Stimulated activated CD4-positive, alpha-beta T cell treated with anti-CD3 and anti-CD28 coated beads, TNF-alpha, amount 100 ng/mL, for 4 hours (primary cell): ENCODE data around the gene SGPP1.
"Not testable (repeated sequence)": the region's sequence is repeated elsewhere in the genome, so short reads cannot be mapped to it uniquely, and the experiment has no call there.

Experiments
- DNase-seq, 3 experiments: peaks; one replicate each; pipeline ENCODE4 v3.0.0-alpha.2; 2020; ENCODE audit warnings: low read depth in 3 of 3

SGPP1 gene

DNA sequence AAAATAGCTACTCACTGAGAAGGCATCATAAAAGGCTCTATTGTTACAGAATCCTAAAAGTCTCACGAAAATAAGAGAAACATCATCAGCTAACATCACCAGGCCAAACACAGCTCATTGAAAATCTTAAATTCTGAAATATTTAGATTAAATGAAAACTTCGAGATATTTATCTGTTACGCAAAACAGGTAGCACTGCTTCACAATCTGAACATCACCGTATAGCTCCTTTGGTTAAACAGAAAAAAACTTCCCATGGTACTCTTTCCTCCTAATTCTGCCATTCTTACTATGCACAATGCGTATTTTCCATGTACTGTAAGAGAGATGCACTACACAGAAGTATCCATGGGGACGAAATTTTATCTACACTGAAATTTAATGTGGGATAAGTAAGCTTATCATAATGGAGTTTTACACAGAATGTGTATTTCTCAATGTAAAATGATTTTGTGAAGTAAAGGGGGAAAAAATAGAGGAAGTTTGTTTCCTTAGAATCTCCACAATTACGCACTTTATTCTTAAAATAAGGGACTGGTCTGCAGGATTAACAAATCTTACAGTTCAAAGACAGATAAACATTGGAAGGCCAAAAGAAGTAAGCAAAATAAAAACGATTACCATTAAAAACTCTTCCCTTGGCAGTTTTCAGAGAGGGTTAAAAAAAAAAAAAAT, 1.9 kb downstream of the SGPP1 start:
- no peak for DNase-seq

DNA sequence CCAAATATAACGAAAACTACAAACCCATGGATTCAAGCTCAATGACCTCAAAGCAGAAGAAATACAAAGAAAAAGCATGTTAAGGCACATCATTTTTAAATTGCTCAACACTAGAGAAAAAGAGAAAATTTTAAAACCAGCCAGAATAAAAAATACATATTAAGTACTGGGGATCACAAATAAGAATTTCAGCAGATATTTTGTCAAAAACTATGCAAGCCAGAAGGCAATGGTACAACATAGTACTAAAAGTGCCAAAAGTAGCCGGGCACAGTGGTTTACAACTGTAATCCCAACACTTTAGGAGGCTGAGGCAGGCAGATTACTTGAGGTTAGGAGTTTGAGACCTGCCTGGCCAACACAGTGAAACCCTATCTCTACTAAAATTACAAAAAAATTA, 10.2 kb downstream of the SGPP1 start:
- DNase-seq = no peak

- no peak for DNase-seq
Observed at GRCh38 chr14:63715360-63715759, 12.5 kb downstream of the SGPP1 start.

GRCh38 chr14:63713764-63714163, 14.1 kb downstream of the SGPP1 start:
- no peak for DNase-seq

DNA sequence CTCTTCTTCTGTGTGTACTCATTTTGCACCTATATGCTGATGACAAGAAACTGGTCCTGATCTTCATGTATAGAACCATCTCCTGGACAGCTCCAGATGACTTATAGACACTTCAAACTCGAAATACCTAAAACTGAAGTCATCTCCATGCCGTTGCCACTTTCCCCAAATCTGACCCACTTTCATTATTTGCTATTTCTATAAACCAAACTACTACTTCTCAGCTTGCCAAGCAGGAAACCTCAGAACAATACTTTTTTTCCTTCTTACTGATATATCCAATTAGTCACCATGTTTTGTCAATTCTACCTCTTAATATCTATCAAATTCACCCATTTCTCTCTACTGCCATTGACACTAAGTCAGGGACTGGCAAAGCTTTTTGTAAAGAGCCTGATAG, 14.8 kb downstream of the SGPP1 start:
- no peak for DNase-seq

DNA sequence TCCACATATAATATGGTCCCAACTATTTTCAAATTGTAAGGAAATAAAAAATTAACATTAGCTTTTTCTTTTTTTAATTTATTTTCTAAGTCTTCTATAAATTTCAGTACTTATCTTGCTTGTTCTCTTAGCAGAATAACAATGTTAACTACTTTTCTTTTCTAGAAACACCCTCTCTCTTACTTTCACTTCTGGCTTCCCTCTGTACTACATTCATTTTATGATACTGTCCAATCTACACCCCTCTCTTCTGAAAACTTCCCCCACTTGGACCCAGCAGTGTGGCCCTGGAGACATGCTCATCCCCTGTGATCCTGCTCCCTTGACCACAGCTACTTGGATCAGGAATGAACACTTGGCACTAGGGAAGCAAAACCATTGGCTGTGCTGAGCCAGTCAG, 15.7 kb downstream of the SGPP1 start:
- no peak for DNase-seq

DNA sequence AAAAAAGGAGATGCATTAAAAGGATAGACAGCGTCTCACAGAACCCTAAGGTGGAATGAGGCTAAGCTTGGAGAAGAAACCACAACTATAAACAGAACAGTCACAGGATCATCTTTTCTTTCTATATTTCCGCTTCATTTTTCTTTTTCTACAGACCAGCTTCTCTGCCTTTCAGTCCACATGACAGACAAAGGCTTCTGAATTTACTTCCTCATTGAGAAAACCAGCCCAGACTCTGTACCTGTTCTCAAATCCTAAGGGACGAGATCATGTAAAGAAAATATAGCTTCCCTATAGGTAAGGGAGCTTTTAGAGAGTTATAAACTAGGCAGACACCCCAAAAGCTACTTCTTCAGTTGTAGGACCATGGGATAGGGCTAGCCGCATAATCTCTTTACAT, 17.4 kb downstream of the SGPP1 start:
- DNase-seq = no peak

DNA sequence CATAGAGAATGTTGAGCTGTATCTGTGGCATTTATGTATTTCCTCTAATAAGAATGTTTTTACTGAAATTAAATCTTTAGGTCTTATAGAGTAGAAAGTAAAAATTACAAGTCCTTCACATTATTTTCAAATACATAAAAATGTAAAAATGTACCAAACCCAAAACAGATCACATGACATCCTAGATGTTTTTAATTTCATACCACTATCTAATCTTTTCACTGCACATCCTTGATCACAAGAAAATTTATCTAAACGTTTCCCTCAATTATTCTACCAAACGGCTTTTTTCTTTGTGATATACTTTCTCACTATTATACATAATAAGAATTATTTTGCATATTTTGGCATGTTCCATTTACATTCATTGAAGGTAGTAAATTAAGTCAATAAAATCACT, 18.3 kb downstream of the SGPP1 start:
- DNase-seq = no peak

DNA sequence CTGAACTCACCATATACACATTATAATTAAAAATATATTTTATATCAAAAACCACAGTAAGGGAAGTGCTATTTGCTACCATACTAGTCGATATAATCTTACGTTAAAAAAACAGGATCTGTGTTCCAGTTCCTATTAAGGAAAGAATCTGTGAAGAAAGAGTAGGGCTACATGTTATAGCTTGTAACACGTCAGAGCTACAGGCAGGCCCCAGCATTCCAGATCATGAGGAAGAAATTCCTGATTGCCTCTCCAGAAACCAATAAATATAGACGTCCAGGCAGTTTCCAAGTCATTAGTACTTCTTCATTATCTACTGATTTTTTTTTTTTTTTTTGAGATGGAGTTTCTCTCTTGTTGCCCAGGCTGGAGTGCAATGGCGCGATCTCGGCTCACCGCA, 20.6 kb downstream of the SGPP1 start:
- no peak for DNase-seq

GRCh38 chr14:63705561-63706070, 22.2 kb downstream of the SGPP1 start:
- no peak for DNase-seq

DNA sequence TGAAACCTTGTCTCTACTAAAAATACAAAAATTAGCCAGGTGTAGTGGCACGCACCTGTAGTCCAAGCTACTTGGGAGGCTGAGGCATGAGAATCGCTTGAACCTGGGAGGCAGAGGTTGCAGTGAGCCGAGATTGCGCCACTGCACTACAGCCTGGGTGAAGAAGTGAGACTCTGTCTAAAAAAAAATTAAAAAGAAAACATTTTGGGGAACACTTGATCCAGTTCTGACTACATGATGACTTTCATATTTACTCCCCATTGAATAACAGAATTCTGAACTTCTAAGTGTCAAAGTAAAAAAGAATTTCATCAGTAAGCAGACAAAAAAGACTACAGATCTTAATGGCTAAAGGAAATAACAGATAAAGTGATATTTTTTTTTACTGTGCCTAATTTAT, 25.3 kb downstream of the SGPP1 start:
- DNase-seq = not testable (repeated sequence)

GRCh38 chr14:63701606-63702299, 26.1 kb downstream of the SGPP1 start:
- no peak for DNase-seq

DNA sequence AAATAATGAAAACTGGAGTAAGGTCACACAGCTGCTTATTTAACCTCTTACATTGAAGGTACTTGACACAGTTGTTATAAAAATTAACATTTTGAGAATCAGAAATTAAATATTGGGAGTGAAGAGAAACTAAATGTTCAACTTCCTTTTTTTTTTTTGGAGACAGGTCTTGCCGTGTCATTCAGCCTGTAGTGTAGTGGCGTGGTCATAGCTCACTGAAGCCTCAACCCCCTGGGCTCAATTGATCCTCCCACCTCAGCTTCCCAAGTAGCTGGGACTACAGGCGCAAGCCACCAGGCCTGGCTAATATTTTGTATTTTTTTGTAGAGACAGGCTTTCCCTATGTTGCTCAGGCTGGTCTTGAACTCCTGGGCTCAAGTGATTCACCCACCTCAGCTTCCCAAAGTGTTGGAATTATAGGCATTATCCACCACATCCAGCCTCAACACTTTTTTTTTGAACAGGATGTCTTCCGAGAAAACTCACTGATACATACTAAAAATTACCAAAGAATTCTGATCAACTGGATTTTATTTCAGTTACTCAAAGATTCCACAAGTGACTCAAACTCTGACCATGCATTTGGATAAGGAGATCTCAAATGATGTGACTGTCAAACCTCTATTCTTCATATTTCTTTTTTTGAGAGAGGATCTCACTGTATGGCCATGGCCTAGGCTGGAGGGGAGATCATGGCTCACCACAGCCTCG, 35.4 kb downstream of the SGPP1 start:
- DNase-seq = no peak

GRCh38 chr14:63689132-63689531, 38.7 kb downstream of the SGPP1 start:
- DNase-seq = no peak

DNA sequence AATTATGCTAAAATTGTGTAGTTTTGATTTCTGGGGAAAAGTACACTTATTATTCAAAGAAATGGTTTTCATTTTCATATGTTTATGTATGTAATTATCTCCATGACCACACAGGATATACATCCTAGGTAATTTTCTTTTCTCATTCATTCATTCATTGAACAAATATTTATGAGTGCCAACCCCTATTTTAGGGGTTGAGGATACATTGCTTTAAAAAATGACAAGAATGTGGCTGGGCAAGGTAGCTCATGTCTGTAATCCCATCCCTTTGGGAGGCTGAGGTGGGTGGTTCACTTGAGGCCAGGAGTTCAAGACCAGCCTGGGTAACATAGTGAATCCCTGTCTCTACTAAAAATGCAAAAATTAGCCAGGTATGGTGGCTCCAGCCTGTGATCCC, 40.9 kb downstream of the SGPP1 start:
- no peak for DNase-seq

DNA sequence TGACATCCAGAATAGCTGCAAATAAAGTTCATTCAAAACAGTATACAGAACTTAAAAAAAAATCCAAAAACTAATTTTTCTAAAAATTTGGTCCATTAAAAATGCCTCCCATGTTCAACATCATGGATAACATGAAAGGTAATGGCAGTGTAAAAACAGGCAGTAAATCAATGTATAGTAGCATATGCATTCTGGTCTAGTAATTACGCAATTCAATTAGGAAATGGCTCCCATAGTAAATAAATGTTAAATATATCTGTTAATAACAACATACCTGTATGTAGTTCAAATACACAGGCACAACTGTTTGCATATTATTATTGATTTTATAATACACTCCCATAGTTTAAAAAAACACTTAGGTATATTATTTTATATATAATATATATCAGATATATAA, 42.5 kb downstream of the SGPP1 start:
- no peak for DNase-seq

DNA sequence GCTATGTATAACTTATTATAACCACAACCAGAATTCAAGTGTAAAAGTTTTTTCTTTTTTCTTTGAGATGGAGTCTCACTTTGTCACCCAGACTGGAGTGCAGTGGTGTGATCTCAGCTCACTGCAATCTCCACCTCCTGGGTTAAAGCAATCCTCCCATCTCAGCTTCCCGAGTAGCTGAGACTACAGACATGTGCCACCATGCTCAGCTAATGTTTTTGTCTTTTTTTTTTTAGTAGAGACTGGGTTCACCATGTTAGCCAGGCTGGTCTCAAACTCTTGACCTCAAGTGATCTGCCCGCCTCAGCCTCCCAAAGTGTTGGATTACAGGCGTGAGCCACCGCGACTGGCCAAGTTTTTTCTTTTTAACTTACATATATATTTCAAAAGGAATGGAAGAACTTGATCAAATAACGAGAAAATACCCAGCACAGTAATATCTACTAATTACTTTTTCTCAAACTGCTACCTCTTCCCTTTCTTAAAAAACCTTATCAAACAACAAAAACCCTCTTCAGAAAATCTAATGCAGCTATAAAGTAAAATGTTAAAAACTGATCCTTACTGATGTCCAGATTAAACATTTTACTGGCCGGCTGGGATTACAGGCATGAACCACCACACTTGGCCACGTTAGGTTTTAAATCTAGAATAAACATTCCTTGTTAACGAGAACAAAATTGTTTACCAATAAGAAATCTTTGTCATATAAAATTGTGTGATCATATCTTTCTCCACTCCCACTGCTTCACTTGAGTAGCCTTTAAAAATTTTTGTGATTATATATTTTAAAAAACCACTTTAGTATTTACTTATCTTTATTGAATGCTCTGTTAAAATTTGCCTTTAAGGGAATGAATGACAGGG, 44.9 kb downstream of the SGPP1 start:
- no peak for DNase-seq

- no peak for DNase-seq
Observed at GRCh38 chr14:63678536-63678935, 49.3 kb downstream of the SGPP1 start.

- no peak for DNase-seq
Observed at GRCh38 chr14:63677891-63678379, 49.9 kb downstream of the SGPP1 start.

- no peak for DNase-seq
Observed at GRCh38 chr14:63676615-63677014, 51.2 kb downstream of the SGPP1 start.

DNA sequence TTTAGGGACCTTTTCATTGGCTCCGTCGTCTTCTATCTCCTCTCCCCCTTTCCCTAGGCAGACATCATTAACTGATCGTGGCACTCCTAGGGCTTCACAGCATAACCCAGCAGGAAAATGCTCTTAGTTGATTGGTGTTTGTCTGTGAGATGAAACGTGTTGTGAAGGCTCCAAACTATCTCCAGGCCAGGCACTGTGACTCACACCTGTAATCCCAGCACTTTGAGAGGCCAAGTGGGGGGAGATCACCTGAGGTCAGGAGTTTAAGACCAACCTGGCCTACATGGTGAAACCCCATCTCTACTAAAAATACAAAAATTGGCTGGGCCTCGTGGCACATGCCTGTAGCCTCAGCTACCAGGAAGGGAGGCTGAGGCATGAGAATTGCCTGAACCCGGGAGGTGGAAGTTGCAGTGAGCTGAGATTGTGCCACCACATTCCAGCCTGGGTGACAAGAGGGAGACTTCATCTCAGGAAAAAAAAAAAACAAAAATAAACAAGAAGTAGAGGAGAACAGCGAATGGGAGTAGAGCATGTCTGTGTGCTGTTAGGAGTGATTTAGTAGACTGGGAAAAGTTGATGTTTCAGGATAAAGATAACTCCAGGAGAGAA, 53.9 kb downstream of the SGPP1 start:
- no peak for DNase-seq
